SK-N-SH (cell line): Measurements from ENCODE around the gene KCNE5.

ENCODE experiments used
- CTCF ChIP-seq: fragments of 200-600 bp; sonication (generic); IDR thresholded peaks from 2 replicates; pipeline ENCODE4 v1.6.1; 2017; ENCODE audit warnings: antibody characterized with exemption, mild to moderate bottlenecking, moderate library complexity
- EP300 ChIP-seq, 2 experiments: IDR thresholded peaks; 2 replicates each; pipeline versions ENCODE4 v1.4.0 to v1.6.1; 2012; ENCODE audit warnings: borderline replicate concordance in 1 of 2, low read depth in 1 of 2, low read length in 1 of 2
- RAD21 ChIP-seq: IDR thresholded peaks from 2 replicates; pipeline ENCODE4 v1.6.1; 2012; ENCODE audit warnings: mild to moderate bottlenecking, low read length
- ZBTB33 ChIP-seq: IDR thresholded peaks from 2 replicates; pipeline ENCODE4 v1.4.0; 2012; ENCODE audit warnings: low read depth, borderline replicate concordance

GRCh38 chrX:109629310-109629709 is 4.3 kb upstream of the KCNE5 start:
- TF ChIP-seq EP300 (IDR thresholded peaks at IDR 0.05; ENCODE audit: borderline replicate concordance in 1 of 2, low read depth in 1 of 2, low read length in 1 of 2) (no peak), CTCF (no peak), ZBTB33 (no peak), RAD21 (no peak)
